HEK293T (cell line): ENCODE measurements around the gene ELOVL3.

Experiments used
- ARNT ChIP-seq: fragments of 450-650 bp; IDR thresholded peaks from 2 replicates; pipeline ENCODE4 v1.6.1; 2017; ENCODE audit warnings: mild to moderate bottlenecking
- CTBP1 ChIP-seq: fragments of 450-650 bp; IDR thresholded peaks from 2 replicates; pipeline ENCODE4 v1.6.1; 2016; ENCODE audit warnings: borderline replicate concordance
- ELF4 ChIP-seq: fragments of 450-650 bp; IDR thresholded peaks from 2 replicates; pipeline ENCODE4 v1.6.1; 2017; ENCODE audit warnings: antibody characterized with exemption
- FOXA1 ChIP-seq: fragments of 450-650 bp; IDR thresholded peaks from 2 replicates; pipeline ENCODE4 v1.6.1; 2016; ENCODE audit warnings: mild to moderate bottlenecking
- FOXK2 ChIP-seq: fragments of 450-650 bp; IDR thresholded peaks from 2 replicates; pipeline ENCODE4 v1.6.1; 2016; ENCODE audit warnings: mild to moderate bottlenecking
- FOXM1 ChIP-seq: fragments of 450-650 bp; IDR thresholded peaks from 2 replicates; pipeline ENCODE4 v1.6.1; 2017; ENCODE audit warnings: mild to moderate bottlenecking, borderline replicate concordance
- HDGF ChIP-seq: fragments of 450-650 bp; IDR thresholded peaks from 2 replicates; pipeline ENCODE4 v1.6.1; 2017; ENCODE audit warnings: antibody characterized with exemption, borderline replicate concordance
- NFRKB ChIP-seq: fragments of 450-650 bp; IDR thresholded peaks from 2 replicates; pipeline ENCODE4 v1.6.1; 2016; ENCODE audit warnings: mild to moderate bottlenecking, moderate library complexity
- SP1 ChIP-seq: fragments of 450-650 bp; IDR thresholded peaks from 2 replicates; pipeline ENCODE4 v1.6.1; 2017
- SUZ12 ChIP-seq: fragments of 450-650 bp; IDR thresholded peaks from 2 replicates; pipeline ENCODE4 v1.6.1; 2016; ENCODE audit warnings: mild to moderate bottlenecking
- TARDBP ChIP-seq: fragments of 450-650 bp; IDR thresholded peaks from 2 replicates; pipeline ENCODE4 v1.6.1; 2016
- ZNF384 ChIP-seq: fragments of 450-650 bp; IDR thresholded peaks from 2 replicates; pipeline ENCODE4 v1.6.1; 2016
- TF ChIP-seq, protein P1 (sequence below): fragments of 450-650 bp; IDR thresholded peaks from 2 replicates; pipeline ENCODE4 v1.6.1; 2016

DNA sequence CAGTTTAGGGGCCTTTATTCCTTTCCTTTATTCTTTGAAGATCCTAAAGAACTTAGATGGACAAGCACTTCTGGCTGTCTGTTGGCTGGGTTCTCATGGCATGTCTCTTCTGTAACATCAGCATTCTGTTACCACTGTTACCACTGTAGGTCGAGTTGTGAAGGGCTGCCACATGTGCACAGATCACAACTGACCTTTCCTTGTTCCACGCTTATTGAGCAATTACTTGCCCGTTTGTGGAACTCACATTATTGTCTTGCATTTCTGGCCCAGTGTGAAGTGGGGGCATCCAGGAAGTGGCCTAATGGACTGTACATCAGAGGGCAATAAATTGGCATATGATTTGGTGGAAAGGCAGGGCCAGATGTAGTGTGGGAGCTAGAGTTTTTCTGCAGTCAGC, 42.9 kb downstream of the ELOVL3 start:
- TF ChIP-seq, protein P1, sequence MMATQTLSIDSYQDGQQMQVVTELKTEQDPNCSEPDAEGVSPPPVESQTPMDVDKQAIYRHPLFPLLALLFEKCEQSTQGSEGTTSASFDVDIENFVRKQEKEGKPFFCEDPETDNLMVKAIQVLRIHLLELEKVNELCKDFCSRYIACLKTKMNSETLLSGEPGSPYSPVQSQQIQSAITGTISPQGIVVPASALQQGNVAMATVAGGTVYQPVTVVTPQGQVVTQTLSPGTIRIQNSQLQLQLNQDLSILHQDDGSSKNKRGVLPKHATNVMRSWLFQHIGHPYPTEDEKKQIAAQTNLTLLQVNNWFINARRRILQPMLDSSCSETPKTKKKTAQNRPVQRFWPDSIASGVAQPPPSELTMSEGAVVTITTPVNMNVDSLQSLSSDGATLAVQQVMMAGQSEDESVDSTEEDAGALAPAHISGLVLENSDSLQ: no peak
- TF ChIP-seq SUZ12 (no peak), ARNT (no peak), FOXA1 (no peak), ZNF384 (no peak), FOXM1 (no peak), NFRKB (no peak), SP1 (no peak), TARDBP (no peak), HDGF (no peak), ELF4 (no peak), CTBP1 (no peak), FOXK2 (no peak)
